Parathyroid adenoma (tissue), 2 donors: ENCODE measurements around the gene ZNF236.

ENCODE experiments used
- H2AFZ ChIP-seq: fragments of 300-600 bp; sonication (generic); one replicate; pipeline ENCODE4 v1.7.0; 2017; ENCODE audit warnings: antibody characterized with exemption, mild to moderate bottlenecking
- H3K27ac ChIP-seq: fragments of 300-600 bp; sonication (generic); one replicate; pipeline ENCODE4 v1.7.0; 2017
- H3K27me3 ChIP-seq: fragments of 300-600 bp; sonication (generic); one replicate; pipeline ENCODE4 v1.7.0; 2017; ENCODE audit warnings: low read length; ENCODE audit not compliant: control insufficient read depth, insufficient read depth
- H3K36me3 ChIP-seq: fragments of 300-600 bp; sonication (generic); one replicate; pipeline ENCODE4 v1.7.0; 2017; ENCODE audit warnings: low read length; ENCODE audit not compliant: control insufficient read depth, insufficient read depth
- H3K4me1 ChIP-seq: fragments of 300-600 bp; sonication (generic); one replicate; pipeline ENCODE4 v1.7.0; 2017; ENCODE audit warnings: control low read depth
- H3K4me2 ChIP-seq: fragments of 300-600 bp; sonication (generic); one replicate; pipeline ENCODE4 v1.7.0; 2017; ENCODE audit warnings: low read length
- H3K4me3 ChIP-seq: fragments of 300-600 bp; sonication (generic); one replicate; pipeline ENCODE4 v1.7.0; 2017; ENCODE audit warnings: low read depth, low read length
- H3K79me2 ChIP-seq: fragments of 300-600 bp; sonication (generic); one replicate; pipeline ENCODE4 v1.7.0; 2017; ENCODE audit warnings: control low read depth
- H3K9ac ChIP-seq: fragments of 300-600 bp; sonication (generic); one replicate; pipeline ENCODE4 v1.7.0; 2017; ENCODE audit warnings: mild to moderate bottlenecking
- H3K9me3 ChIP-seq: fragments of 300-600 bp; sonication (generic); one replicate; pipeline ENCODE4 v1.7.0; 2017; ENCODE audit warnings: low read length; ENCODE audit not compliant: control insufficient read depth
- CTCF ChIP-seq: fragments of 300-600 bp; sonication (generic); IDR thresholded peaks from one replicate; pipeline ENCODE4 v1.7.0; 2017; ENCODE audit warnings: antibody characterized with exemption, mild to moderate bottlenecking
- donor health status: primary hyperparathyroidism.

The ZNF236 gene

GRCh38 chr18:77012120-77012519 lies 189.8 kb downstream of the ZNF236 start:
- no peaks in the 10 kb centered on the region for H3K36me3 ChIP-seq
- TF ChIP-seq CTCF: no peak
- no peak overlapping the region for H3K4me2 ChIP-seq
- H3K27me3 ChIP-seq: no peaks in the 10 kb centered on the region
- H3K4me1 ChIP-seq: peaks cover 11% of the 10 kb centered on the region
- no peak overlapping the region for H3K9ac ChIP-seq
- no peak overlapping the region for H3K27ac ChIP-seq
- H3K9me3 ChIP-seq: no peaks in the 10 kb centered on the region
- peaks cover 45% of the 10 kb centered on the region for H3K79me2 ChIP-seq
- H3K4me3 ChIP-seq: no peak overlapping the region
- no peak overlapping the region for H2AFZ ChIP-seq

DNA sequence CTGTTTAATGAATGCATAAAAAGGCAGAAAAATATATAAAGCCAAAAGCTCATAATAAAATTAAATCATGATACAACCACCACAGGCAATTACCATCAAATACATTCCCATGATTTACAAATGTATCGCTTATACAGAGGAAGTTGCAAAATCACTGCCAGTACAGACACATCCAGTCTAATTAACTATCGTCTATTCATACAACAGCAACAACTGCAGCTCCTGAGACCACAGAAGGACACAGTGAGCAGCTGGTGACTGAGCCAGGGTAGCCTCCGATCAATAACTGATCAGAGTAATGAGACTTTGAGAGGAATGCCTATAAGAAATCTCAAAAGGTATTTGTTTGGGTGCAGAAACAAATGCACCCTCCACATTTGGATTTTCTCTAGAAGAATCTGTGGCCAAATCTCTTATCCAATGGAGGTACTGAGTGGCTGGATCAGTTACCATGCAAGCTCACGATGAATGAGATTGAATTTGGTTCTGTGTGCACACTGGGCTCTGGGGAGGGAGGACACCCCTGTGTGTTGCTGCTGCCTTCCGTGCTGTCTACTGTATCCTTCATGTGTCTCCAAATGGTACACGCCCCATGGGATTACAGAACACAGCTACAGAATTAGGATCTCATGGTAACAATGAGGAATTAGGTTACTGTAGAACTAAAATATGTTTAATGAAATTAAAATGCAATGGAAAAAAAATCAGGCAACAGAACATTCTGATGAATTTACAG lies 190.6 kb downstream of the ZNF236 start:
- H3K4me3 ChIP-seq: no peak overlapping the region
- no peaks in the 10 kb centered on the region for H3K36me3 ChIP-seq
- no peaks in the 10 kb centered on the region for H3K27me3 ChIP-seq
- H3K9ac ChIP-seq: no peak overlapping the region
- no peaks in the 10 kb centered on the region for H3K9me3 ChIP-seq
- H2AFZ ChIP-seq: no peak overlapping the region
- H3K4me2 ChIP-seq: no peak overlapping the region
- peaks cover 11% of the 10 kb centered on the region for H3K4me1 ChIP-seq
- no peak for TF ChIP-seq CTCF
- H3K27ac ChIP-seq: no peak overlapping the region
- H3K79me2 ChIP-seq: peaks cover 45% of the 10 kb centered on the region

DNA sequence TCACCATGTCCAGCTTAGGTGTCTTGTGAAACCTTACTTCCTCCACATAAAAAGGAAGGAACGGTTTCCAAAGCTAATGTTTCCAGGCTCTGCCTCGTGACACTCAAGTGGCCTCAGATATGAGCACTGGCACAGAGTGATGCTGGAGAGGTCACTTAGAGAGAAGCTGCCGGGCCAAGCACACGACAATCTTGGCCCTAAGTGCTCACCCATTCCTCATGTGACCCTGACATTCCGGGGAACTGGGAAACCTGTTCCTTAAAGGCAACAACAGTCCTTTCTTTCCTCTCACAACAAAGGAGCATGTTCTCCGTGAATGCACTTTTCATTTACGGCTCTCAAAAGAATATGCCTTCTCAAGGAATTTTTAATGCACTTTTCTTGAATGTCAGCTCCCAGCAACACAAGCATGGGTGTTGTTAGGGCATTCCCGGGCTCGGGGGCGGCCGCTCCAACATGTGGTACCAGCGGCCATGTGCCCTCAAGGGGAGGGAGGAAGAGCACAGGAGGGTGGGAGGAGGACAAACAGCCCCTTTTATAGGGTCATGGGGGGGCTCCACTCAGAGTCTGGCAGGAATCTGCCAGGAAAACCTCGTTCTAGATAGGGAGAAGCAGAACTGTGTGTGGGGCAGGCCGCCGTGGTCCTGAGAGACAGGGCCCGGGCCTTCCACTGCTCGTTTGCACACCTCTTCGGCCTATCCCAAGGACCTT lies 191.6 kb downstream of the ZNF236 start:
- Histone ChIP-seq H3K9ac (no peak overlapping the region), H2AFZ (no peak overlapping the region), H3K27ac (no peak overlapping the region), H3K9me3 (no peaks in the 10 kb centered on the region), H3K4me2 (no peak overlapping the region), H3K36me3 (no peaks in the 10 kb centered on the region), H3K4me3 (no peak overlapping the region), H3K4me1 (peaks cover 11% of the 10 kb centered on the region), H3K79me2 (peaks cover 45% of the 10 kb centered on the region), H3K27me3 (no peaks in the 10 kb centered on the region)
- no peak for TF ChIP-seq CTCF

- H3K4me3 ChIP-seq: no peak overlapping the region
Observed at GRCh38 chr18:77014538-77014937, 192.2 kb downstream of the ZNF236 start.

More at GRCh38 chr18:77014538-77014937, 192.2 kb downstream of the ZNF236 start:
- H3K4me1 ChIP-seq: peaks cover 11% of the 10 kb centered on the region
- no peak overlapping the region for H3K4me2 ChIP-seq
- H3K79me2 ChIP-seq: peaks cover 43% of the 10 kb centered on the region
- no peaks in the 10 kb centered on the region for H3K27me3 ChIP-seq
- H3K9me3 ChIP-seq: no peaks in the 10 kb centered on the region
- H3K9ac ChIP-seq: no peak overlapping the region
- no peak for TF ChIP-seq CTCF
- no peaks in the 10 kb centered on the region for H3K36me3 ChIP-seq
- H2AFZ ChIP-seq: no peak overlapping the region
- H3K27ac ChIP-seq: no peak overlapping the region
